ENCODE results near the gene TTLL9. TPM values are rescaled to one million over a fixed set of nuclear protein-coding genes. Genes with fewer than 3 reads are reported as not detected.

Gene TTLL9
- total RNA-seq, 1 donor from 2014 or later, result 3.4 TPM

DNA sequence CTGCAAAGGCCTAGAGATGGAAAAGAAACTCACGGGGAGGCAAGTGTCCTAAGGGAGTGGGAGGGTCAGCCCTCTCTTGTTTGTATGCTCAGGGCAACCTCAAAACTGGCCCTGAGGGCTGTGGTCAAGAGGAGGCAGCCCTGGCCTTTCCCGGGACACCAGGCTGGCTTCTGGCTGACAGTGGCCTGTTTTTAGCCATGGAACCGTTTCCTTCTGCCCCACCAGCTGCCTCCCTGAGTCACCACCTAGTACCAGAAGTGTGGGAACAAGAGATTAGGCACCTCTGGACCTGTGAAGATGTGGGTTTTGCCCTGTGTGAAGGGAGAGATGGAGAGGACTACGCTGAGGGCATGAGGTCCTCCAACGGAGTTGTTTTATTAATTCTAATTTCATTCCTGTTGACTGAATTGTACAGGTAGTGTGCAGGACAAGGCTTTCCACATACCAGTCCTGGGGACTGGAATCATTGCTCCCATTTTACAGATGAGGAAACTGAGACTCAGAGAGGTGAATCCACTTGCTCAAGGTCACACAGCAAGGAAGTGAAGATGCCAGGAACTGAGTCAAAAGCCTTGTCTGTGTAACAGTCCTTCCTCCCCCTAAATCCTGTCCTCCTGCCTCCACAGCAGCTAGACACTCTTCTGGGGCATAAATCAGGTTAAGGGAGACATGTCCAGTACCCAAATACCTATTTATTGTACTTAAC lies 30.5 kb upstream of the TTLL9 start:
- Mint-ChIP-seq H3K9me3 (no peaks in the 10 kb centered on the region), H3K36me3 (no peaks in the 10 kb centered on the region), H3K27me3 (peaks cover 4% of the 10 kb centered on the region), H3K4me3 (no peak overlapping the region), H3K27ac (no peak overlapping the region), H3K4me1 (ENCODE audit: unreplicated experiment) (peaks cover 28% of the 10 kb centered on the region)
- DNase-seq (ENCODE audit: extremely low spot score, unreplicated experiment), result no peak
- TF ChIP-seq, protein P1, sequence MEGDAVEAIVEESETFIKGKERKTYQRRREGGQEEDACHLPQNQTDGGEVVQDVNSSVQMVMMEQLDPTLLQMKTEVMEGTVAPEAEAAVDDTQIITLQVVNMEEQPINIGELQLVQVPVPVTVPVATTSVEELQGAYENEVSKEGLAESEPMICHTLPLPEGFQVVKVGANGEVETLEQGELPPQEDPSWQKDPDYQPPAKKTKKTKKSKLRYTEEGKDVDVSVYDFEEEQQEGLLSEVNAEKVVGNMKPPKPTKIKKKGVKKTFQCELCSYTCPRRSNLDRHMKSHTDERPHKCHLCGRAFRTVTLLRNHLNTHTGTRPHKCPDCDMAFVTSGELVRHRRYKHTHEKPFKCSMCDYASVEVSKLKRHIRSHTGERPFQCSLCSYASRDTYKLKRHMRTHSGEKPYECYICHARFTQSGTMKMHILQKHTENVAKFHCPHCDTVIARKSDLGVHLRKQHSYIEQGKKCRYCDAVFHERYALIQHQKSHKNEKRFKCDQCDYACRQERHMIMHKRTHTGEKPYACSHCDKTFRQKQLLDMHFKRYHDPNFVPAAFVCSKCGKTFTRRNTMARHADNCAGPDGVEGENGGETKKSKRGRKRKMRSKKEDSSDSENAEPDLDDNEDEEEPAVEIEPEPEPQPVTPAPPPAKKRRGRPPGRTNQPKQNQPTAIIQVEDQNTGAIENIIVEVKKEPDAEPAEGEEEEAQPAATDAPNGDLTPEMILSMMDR (conservative IDR thresholded peaks at IDR 0.05), result no peak

DNA sequence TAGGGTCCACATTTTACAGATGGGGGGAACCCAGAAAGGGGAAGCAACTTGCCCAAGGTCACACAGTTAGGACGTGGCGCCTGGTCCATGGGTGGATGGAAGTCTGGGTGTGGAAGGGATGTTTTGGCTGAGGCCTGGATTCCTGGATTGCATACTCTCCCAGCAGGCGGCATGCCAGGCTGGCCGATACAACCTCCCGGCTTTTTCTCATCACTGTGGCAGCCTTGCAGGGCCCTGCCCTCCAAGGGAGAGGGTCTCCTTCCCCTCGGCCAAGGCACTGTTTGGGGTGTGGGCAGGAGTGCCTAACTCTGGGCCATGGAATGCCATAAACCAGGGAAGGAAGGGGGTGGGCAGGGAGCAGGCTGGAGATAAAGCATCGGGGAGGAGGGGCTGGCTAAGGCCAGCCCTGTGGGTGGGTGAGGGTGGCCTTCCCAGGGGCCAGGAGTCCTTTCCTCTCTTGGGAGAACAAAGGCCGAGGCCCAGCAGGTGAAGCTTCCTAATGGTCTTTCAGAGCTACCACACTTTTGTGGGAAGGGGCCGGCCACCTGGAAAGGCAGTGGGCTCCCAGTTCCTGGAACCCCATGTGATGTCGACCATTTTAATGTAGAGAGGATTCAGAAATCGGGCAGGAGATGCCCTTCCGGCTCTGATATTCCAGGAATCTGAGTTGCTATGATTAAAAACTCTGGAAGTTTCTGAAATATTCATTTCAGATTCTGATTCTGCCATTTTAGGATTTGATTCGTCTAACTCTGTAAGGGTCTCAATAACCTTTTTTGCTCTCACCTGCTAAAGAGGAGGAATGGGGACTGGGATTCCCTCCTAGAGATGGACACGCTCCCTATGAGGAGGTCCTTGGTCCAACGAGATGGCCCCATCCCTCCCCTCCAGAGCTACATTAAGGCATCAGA lies 29.3 kb upstream of the TTLL9 start:
- peaks cover 19% of the 10 kb centered on the region for H3K4me1 Mint-ChIP-seq (ENCODE audit: unreplicated experiment)
- no peaks in the 10 kb centered on the region for H3K9me3 Mint-ChIP-seq
- peaks cover 4% of the 10 kb centered on the region for H3K27me3 Mint-ChIP-seq
- no peak overlapping the region for H3K27ac Mint-ChIP-seq
- no peak overlapping the region for H3K4me3 Mint-ChIP-seq
- H3K36me3 Mint-ChIP-seq, result no peaks in the 10 kb centered on the region
- TF ChIP-seq, protein P1 (conservative IDR thresholded peaks at IDR 0.05), result no peak
- no peak for DNase-seq (ENCODE audit: extremely low spot score, unreplicated experiment)

DNA sequence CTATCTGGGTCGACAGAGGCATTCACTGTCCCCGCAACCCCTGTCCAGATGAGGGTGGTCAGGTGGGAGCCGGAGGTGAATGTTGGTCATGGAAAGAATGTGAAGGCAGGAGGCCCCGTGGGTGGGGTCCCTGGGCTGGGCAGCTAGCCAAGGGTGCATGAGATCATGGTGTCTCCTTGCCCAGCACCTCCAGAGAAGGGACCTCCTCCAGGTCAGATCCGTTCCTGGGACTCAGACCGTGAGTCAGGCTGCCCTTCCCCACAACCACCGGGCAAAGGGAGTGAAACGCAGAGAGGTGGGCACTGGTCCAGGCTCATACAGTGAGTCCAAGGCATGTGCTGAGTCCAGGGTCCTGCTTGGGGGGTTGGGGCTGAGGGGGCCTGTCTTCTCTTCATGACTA lies 28.5 kb upstream of the TTLL9 start:
- Mint-ChIP-seq H3K4me1 (ENCODE audit: unreplicated experiment) (peaks cover 16% of the 10 kb centered on the region), H3K36me3 (no peaks in the 10 kb centered on the region), H3K27me3 (peaks cover 7% of the 10 kb centered on the region), H3K4me3 (no peak overlapping the region), H3K27ac (no peak overlapping the region), H3K9me3 (no peaks in the 10 kb centered on the region)
- no peak for DNase-seq (ENCODE audit: extremely low spot score, unreplicated experiment)
- TF ChIP-seq, protein P1 (conservative IDR thresholded peaks at IDR 0.05), result no peak

DNA sequence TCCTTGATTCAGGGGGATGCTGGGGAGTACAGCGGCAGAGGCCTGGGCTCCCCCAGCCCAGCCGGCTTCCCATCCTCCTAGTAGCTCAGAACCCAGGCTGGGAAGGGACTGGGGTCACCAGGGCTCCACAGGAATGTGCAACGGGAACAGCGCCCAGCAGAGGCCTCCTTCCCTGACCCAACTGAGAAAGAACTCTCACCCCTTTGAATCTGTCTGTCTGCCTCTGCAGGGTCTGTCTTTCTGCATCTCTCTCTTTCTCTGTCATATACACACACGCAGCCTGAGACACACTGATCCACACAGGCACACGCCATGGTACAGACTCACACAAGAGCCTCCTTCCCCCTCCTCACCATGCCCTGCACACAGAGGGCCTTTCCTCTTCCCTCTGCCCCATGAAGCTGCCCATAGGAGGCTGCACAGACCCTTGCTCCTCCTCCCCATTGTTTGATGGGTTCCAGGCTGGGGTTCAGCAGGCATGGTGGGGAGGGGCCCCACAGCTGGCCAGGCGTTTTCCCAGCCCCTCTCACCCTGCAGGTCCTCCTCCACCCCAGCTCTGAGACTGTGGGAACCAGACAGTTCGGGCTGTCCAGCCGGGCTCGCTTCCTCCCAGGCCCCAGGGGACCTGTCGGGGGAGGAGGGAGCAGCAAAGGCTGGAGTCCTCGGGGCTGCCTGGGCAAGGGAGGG lies 27.8 kb upstream of the TTLL9 start:
- Mint-ChIP-seq H3K4me1 (ENCODE audit: unreplicated experiment) (peaks cover 16% of the 10 kb centered on the region), H3K36me3 (no peaks in the 10 kb centered on the region), H3K27ac (peak overlapping the region; percentile 21), H3K9me3 (no peaks in the 10 kb centered on the region), H3K27me3 (peaks cover 8% of the 10 kb centered on the region), H3K4me3 (no peak overlapping the region)
- no peak for DNase-seq (ENCODE audit: extremely low spot score, unreplicated experiment)
- TF ChIP-seq, protein P1 (conservative IDR thresholded peaks at IDR 0.05), result no peak

DNA sequence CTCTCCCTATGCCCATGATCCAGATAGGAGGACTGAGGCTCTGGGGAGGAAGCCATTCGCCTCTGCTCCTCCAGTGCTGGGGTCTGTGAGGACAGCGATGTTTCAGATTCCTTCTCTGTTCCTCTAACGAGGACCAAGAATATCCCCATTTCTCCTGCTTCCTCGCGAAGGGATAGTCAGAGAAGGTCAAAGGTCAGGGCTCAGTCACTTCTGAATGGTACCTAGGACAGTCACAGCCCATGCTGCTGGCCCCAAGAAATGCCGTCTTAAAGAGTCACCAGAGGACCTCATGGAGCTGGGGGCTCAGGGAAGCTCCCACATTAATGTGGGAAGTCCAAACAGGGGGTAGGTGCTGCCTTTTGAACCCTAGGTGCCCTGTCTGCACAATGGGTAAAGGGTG lies 27.1 kb upstream of the TTLL9 start:
- H3K9me3 Mint-ChIP-seq, result no peaks in the 10 kb centered on the region
- no peak for DNase-seq (ENCODE audit: extremely low spot score, unreplicated experiment)
- no peaks in the 10 kb centered on the region for H3K36me3 Mint-ChIP-seq
- TF ChIP-seq, protein P1 (conservative IDR thresholded peaks at IDR 0.05), result no peak
- no peak overlapping the region for H3K27ac Mint-ChIP-seq
- H3K4me1 Mint-ChIP-seq (ENCODE audit: unreplicated experiment), result peaks cover 16% of the 10 kb centered on the region
- no peak overlapping the region for H3K4me3 Mint-ChIP-seq
- H3K27me3 Mint-ChIP-seq, result peaks cover 12% of the 10 kb centered on the region
